HG03558 (cell line): ENCODE results near the gene GABRA4.

Experiments used
- ATAC-seq: cut with Tn5 transposase; IDR thresholded peaks from one replicate; pipeline ENCODE4 v1.9.1; 2021; ENCODE audit warnings: moderate number of reproducible peaks; ENCODE audit not compliant: unreplicated experiment; ENCODE audit errors: extremely low read depth

The GABRA4 gene

DNA sequence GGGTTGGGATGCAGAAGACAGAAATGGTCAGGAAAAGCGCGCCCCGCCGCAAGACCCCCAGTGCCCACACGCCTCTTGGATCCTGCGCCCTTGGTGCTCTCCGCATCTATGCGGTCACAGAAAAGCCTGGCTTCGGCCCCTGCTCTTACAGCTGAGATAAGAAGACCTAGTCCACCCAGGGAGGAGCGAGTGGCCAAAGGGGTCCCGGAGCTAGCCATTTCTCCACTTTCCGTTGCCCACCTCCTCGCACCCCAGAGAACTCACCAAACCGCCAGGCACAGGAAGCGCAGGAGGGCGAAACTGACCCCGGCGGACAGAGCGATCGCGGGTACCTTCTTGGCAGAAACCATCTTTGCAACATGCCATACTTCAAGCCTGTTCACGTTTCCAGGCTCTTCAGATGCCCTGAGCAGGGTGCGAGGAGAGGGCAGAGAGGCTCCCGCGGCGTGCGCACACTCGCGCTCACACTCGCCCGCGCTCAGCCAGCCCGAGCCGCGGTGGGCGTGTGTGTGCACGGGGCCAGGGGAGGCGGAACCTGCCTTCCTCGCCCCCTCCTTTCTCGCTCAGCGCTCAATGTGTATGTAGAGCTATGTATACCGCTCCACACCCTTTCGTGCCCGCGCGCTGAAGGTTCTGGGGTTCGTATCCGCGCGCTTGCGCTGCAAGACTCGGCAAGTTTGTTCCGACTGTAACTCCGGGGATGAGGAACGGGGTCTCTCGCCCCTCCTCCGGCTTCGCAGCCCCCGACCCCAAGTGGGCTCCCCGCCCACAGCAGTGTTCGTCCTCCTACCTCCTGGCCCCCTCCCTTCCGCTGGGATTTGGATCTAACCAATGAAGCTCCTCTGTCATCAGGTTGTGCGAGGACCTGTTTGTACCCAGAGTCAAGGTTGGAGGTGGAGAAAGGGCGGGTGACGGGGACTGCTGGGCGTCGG is at the start of gene GABRA4:
GABRA4 (minus strand) TSS at position 507 of the 932 bp plus-strand sequence; CDS start at position 350, 157 bp downstream.
- no peak for ATAC-seq

DNA sequence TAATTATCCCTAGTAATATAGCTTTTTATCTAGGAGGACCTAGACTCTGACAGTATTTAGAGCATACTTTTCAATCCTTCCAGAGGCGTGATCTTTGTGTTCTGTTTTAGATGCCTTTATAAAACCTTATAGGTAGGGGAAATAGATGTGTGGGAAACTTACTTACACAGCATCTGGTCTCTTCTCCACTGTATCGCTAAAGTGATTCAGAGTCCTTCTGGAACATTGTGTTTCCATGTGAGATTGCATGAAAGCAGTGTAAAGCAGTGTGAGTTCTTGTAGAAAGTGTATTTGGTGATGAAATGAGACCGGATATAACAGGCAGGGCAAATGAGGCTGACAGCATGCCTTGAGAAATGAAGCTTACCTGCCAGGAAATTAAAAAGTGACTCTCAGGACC is 47.4 kb upstream of the GABRA4 start:
- no peak for ATAC-seq

DNA sequence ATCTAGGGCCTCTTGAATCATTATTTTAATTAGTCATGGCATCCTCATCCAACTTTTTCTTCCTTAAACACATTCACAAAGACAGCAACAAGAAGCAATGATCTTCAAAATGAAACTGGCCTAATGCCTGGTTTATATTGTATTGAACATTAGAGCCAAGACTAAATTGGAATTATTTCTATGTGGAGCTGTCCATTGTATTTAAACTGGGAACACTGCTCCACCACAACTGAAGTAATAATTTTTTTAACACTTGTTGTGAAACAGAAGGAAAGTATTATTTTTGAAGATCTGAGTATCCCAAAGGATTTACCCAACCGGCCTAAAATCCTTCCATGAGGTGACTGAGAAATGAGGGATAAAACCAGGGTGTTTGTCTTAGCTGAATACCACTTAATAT is 44.9 kb upstream of the GABRA4 start:
- no peak for ATAC-seq

DNA sequence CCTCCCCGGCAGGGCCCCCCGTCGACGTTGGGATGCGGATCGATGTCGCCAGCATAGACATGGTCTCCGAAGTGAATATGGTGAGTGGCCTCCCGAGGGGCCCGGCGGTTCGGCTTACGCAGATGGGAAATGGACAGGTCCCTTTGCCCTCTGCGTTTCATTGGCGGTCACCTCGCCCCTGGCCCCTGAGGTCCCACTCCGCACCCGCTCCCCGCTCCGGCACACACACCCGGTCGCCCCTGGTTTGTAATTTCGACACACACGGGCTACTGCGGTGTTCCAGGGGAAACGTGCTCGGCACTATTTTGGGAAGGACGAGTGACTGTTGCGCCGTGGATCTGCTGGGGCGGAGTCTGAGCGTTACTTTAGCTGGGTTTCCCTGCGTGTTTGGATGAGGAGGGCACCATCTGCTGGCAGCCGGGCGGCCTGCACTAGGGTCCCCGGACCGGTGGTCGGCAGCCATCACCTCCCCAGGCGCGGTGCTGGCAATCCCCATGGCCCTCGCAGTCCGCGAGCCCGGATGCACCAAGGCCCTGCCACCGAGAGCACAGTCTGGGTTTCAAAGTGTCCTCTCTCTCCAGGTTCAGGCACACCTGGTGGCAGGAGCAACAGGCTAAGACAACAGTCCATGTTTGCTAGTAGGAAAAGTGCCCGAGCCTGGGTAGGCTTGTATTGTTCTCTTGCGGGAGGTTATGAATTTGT is 39.2 kb upstream of the GABRA4 start:
- ATAC-seq, result peak; percentile 76

DNA sequence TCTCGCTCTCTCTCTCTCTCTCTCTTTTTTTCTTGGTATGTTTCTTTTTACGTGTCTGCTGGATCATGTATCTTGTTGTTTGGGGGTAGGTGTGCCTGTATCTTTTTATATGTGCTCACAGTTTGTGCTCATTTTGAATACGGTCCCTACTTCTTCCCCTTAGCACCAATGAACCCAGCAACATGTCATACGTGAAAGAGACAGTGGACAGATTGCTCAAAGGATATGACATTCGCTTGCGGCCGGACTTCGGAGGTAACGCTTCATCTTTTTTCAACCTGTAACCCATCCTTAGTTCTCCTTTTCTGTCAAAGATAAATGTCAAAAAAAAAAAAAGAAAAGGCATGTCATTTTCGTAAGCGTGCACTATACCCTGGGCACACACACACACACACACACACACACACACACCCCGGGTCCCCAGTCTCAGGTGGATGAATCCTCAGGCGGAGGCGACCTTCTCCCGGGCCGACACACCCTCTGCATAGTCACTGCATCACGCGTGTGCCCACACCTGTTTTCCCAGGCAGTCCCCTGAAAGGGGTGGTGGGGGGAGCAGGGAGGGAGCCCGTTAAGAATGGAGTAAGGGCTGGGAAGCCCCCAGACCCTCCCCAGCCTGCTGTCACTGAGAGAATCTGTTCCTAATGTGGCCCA is 38.5 kb upstream of the GABRA4 start:
- no peak for ATAC-seq

DNA sequence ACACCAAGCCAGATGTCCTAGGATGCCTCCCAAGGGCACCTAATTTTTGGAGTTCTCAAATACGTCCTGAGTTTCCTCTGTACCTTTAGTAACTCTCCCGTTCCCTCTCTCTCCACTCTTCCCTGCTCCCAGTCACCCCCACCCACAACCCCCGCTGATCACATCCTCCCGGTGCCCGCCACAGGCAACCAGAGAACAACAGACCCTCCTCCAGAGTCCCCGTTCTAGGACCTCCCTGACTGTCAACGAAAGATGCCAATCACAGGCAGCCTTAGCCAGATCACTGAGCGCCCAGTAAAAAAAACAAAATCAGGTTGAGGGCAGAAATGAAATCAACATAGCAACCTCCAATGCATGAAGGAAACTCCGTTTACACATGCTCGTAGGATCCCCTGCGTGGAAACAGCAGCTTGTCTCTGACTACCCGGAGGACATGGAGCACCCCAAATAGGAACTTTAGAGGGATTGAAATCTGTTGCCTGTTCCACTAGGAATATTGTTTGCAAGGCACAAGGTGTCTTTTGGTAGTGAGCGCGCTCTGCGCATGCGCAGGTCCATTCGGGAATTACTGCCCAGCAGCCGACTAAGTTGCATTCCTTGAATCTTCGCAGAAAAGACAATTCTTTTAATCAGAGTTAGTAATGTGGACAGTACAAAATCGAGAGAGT is 37.8 kb upstream of the GABRA4 start, which contains the start of gene GABRB1:
GABRB1 (plus strand) TSS at position 557 of the 668 bp plus-strand sequence.
- no peak for ATAC-seq

DNA sequence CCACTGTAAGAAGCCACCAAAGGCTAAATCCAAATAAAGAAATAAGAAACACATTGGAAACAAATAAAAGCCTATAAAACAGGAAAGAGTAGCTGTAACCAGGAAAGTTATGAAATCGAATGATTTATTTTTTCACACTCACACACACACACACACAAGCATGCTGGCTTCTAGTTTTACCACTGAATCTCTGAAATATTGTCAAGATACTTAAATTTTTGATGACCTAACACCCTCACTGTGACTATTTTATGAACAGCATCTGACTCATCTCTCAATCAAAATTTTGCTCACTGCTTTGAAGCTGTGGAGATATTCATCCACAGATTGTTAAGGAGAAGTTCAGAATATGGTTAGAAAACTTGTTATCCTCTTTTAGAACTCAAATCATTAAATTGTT is 24.1 kb upstream of the GABRA4 start:
- ATAC-seq, result no peak

DNA sequence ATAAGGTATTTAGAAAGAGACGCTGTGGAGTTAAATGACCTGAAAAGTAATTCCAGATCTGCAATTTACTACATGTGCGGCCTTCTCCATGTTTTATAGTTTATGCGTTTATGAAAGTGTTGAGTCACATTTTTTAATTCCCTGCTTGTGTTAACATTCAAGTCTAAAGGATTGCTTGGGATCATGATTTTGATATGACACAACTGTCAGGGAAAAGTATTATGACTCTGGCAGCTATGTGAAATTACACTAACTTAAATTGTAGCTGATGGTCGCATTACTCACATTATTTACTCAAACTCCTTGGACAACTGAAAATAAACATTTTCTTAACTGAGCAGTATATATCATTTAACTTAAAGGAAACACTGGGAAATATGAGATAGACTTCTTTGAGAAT is 23.7 kb upstream of the GABRA4 start:
- no peak for ATAC-seq

DNA sequence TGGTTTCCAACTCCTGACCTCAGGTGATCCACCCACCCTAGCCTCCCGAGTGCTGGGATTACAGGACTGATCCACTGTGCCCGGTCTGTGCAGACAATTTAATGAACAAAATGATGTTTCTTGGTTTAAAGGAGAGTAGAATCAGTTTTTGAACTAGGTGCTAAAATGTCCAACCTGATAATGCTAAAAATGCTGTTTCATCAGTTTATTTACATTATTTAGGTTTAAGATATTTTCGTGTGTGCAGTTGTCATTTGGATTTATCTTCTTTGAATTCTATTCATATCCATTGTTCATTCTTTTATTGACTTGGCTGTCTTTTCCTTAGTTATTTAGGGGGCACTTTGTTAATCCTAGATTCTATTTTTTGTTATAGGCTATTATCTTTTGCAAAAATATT is 20.0 kb upstream of the GABRA4 start:
- ATAC-seq, result no peak

DNA sequence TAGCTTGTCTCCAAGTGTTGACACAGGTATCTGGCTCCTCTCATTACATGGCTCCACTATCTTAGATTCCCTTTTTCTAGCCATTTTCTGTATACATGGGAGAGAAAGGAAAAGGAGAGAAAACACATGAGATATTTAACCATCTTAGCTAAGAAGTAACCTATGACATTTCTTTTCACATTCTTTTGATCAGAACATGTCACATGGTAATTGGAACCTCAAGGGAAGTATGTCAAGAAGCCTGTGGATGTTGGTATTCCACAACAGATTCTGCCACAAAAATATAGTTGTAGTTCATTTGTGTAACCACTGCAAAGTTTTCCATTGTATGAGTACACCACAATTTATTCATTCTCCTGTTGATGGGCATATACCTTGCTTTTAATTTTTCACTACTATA is 19.3 kb upstream of the GABRA4 start:
- no peak for ATAC-seq

DNA sequence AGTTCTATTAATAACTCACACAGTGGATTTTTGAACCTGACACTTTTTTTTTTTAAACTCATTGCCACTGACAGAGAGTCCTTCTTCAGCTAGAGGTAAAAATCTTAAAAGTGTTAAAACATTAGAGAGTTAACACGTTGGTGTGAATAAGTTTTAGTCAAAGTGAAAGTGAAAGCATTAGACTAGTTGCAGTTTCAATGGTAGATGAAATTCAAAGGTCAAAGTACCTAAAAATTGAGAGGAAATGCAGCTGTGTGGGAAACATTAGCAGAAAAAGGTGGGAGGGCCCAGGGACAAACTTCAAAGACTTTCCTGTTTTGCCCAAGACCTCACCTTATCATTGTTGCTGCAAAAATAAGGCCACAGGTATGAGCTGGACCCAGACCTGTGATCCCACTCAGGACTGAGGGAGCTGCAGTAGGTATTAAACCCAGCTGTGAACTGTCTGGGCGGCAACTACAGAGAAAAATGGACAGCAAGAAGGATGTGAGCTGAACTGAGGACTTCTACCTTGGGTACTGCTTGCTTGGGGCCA is 17.6 kb upstream of the GABRA4 start:
- ATAC-seq, result peak; percentile 97

DNA sequence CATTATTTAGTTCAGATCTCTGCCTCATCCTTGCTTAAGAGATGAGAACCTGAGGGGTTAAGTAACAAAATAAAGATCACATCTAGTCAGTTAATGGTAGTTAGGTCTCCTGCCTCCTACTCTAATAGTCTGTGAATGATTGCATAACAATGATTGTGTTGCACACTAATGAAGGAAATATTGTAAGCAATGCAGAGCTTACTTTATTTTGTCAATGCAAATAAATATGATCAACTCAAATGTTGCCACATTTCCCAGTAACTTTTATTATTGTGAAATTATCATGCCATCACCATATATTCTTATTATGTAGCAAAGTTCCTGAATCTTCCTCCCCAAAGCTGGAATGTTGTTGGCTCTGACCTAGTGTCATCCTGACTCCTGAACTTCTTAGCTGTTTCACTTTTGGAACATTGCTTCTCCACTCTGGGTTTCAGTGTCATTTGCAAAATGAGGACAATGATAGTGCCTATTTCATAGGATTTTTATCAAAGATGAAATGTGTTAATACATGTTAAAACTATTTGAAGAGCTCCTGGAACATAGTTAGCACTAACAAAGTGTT is 17.0 kb upstream of the GABRA4 start:
- no peak for ATAC-seq

DNA sequence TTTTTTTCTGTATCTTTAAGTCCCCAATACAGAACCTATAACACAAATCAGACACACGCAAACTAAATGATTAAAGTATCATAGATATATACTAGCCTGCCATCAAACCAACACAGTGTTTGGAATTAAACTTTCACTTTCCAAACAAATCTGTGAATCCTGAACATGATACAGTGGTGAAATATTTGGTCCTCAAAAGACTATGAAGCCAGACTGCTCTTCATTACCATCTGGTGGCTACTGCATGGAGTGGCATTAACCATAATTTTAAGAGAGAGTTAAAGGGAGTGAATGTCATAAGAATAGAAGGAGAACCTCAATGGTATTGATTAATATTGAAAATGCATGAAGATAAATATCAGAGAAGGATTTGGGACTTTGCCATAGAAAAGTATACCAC is 9.2 kb upstream of the GABRA4 start:
- no peak for ATAC-seq

DNA sequence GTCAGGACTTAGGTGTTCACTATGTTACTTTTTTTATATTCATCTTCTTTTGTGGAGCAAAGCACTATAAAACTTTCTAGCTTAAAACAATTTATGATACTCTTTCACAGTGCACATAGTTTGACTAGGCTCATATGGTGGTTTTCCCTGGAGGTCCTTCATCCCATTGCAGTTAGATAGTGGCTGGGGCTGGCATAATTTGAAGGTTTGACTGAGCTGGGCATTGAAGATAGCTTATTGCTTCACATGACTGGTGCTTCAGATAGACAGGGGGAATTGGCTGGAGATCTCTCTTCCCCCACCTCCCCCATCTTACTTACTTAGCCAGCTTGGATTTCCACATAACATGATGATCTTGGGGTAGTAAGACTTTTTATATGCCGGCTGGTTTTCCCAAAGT is 7.0 kb upstream of the GABRA4 start:
- no peak for ATAC-seq

DNA sequence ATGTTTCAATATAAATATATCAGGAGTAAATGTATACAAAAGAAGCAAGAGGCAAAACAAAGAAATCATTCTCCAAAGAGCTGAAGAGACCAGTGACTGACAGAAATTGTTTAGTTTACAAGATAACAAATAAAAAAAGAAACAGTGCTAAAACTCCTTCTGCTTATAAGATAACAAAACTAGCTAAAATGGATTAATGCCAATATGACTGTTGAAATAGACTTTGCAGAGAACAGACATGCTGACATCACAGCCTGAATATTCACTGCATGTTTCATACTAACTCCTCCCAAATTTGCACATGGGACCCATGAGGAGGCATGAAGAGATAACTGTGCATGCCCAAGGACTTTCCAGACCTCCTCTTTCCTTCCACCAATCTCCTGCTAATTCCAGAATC is 6.2 kb upstream of the GABRA4 start:
- no peak for ATAC-seq

DNA sequence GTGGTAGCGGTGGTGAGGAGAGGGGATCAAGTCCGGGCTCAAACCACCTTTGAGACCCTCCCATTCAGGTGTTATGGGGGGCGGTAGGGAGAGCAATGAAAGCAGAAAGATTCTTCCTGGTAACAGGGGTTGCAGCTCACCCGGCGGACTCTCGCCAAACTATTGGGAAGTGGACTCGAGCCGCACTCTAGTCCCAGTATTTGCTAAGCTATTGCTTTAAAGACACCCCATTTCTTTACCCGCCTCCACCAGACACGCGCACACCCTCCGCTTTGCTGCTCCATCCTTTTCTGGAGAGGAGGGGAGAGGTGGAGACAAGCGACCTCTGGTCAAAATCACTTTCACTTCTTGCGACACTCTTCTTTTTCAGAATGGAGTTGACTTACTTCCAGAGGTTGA is 625 bp upstream of the GABRA4 start:
- ATAC-seq, result no peak

DNA sequence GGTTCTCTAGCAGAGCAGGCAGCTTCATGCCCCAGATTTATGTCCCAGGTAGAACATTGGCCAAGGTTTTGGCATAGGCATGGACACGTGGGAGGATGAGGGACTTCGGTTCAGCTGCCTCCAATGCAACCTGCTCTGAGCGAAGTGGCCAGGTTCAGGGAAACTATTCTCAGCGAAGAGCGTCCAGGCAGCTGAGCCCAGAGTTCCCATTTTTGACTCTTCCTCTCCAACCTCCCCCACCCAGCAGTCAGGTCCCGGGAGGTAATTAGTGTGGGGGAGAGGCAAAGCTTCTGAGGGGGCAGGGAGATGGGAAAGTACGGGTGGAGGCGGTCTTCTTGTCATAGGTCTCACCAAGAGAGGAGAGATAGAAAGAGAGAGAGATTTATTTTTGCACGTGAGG is 1.0 kb downstream of the GABRA4 start:
- no peak for ATAC-seq

DNA sequence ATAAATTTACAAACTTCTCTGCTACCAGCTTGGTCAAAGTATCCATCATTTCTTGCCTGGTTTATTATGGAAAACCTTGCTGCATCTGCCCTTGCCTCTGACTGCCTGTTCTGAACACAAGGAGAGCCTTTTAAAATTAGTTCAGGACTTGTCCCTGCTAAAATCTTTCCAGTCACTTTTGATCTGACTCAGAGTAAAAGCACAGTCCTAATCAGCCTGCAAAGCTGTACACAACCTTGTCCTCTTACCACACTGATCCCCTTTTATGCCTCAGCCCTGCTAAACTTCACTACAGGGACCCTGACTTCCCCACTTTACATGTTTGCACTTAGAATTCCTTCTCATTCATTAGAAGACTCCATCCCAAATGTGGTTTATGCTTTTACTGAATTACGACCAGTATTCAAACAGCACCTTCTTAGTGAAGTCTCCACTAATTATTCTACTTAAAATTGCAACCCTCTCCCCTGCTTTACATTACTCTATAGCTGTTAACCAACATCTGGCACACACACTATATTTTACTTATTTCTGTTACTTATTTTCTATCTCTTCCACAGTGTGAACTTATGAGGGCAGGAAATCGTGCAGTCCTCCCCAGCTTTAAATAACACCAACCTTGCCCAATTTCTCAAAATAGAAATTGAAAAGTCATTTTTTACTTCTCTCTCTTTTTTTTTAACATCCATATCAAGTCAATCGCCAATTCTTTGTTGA is 6.3 kb downstream of the GABRA4 start:
- ATAC-seq, result no peak

DNA sequence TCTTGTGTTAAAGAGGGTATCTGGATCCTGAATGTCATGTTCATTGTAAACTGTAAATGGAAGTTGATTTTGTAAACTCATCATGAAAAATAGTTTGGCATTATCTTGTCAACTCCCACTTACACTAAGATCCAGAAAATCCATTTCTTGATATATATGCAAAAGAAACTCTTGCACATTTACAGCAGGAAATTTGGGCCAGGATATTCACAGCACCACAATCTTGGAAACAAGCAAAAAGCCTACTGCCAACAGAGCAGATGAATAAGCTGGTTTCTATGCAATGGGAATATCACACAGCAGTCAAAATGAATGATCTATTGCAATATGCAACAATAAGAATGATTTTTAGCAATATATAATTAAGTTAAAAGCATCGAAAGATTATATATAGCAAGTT is 8.6 kb downstream of the GABRA4 start:
- ATAC-seq, result no peak
